Measurements from ENCODE around the gene PRPF19. TPM values are rescaled to one million over a fixed set of nuclear protein-coding genes. Genes with fewer than 3 reads are reported as not detected.

The PRPF19 gene
- total RNA-seq, 1 donor from 2014 or later = 34.5 TPM

DNA sequence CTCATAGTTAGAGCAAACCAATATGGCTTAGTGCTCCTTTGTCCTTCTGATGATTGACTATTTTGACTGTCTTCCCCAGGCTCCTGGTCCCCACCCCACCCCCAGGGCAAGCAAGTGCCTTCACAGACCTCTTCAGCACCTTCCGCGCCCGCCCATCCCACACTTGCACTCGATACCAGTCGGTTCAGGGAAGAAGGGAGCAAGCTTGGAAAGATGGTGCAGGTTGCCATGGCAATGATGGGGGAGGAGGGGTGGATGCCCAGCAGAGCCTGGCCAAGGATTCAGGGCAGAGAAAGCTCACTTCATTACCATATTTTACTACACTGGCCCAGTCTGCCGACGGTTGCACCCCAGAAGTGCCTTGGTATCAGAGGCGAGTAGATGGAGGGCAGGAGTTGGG is 20.1 kb upstream of the PRPF19 start:
- Histone ChIP-seq H3K4me1 (peaks cover 6% of the 10 kb centered on the region), H4K20me1 (ENCODE audit: low read depth) (peaks cover 25% of the 10 kb centered on the region), H3K9ac (no peak overlapping the region), H2AFZ (replicated peaks) (no peak overlapping the region), H3F3A (ENCODE audit: low read depth) (no peaks in the 10 kb centered on the region), H3K36me3 (no peaks in the 10 kb centered on the region), H3K9me3 (ENCODE audit: low read depth) (no peaks in the 10 kb centered on the region), H3K27me3 (no peaks in the 10 kb centered on the region), H3K4me3 (no peak overlapping the region), H3K4me2 (no peak overlapping the region), H3K79me2 (ENCODE audit: low read depth) (peaks cover 16% of the 10 kb centered on the region), H3K27ac (no peak overlapping the region)
- Mint-ChIP-seq H3K27ac (peak overlapping the region; percentile 33), H3K4me1 (peaks cover 32% of the 10 kb centered on the region), H3K9me3 (no peaks in the 10 kb centered on the region), H3K36me3 (peaks cover 24% of the 10 kb centered on the region), H3K4me3 (peak overlapping the region; percentile 97), H3K27me3 (ENCODE audit: insufficient read depth, low read depth) (peaks cover 2% of the 10 kb centered on the region)
- no peak for DNase-seq (ENCODE audit: low spot score)
- TF ChIP-seq, protein P1, sequence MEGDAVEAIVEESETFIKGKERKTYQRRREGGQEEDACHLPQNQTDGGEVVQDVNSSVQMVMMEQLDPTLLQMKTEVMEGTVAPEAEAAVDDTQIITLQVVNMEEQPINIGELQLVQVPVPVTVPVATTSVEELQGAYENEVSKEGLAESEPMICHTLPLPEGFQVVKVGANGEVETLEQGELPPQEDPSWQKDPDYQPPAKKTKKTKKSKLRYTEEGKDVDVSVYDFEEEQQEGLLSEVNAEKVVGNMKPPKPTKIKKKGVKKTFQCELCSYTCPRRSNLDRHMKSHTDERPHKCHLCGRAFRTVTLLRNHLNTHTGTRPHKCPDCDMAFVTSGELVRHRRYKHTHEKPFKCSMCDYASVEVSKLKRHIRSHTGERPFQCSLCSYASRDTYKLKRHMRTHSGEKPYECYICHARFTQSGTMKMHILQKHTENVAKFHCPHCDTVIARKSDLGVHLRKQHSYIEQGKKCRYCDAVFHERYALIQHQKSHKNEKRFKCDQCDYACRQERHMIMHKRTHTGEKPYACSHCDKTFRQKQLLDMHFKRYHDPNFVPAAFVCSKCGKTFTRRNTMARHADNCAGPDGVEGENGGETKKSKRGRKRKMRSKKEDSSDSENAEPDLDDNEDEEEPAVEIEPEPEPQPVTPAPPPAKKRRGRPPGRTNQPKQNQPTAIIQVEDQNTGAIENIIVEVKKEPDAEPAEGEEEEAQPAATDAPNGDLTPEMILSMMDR (IDR thresholded peaks at IDR 0.05) = no peak
- TF ChIP-seq EZH2 (IDR thresholded peaks at IDR 0.05) = no peak
- TF ChIP-seq EZH2phosphoT487 (IDR thresholded peaks at IDR 0.05) = no peak

DNA sequence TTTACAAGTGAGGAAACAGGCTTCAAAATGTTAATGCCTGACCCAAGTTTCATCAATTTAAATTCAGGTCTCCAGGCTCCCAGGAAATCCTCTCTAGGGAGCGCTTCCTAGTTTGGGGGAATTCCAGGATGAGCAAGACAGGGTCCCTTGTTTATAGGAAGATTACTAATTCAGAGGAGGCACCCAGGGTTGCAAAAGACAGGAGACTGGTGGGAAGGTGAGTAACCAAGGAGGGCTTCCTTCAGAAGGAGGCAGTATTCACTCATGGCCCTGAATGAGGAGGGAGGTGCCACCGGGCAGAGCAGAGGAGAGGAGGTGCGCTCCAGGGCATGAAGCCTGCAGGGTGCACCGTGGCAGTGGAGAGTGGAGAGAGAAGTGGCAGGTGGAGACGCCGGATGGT is 19.5 kb upstream of the PRPF19 start:
- H3K4me1 ChIP-seq = peaks cover 6% of the 10 kb centered on the region
- H3K4me3 ChIP-seq = peak overlapping the region; percentile 90
- Mint-ChIP-seq H3K4me1 (peaks cover 32% of the 10 kb centered on the region), H3K27me3 (ENCODE audit: insufficient read depth, low read depth) (peaks cover 2% of the 10 kb centered on the region), H3K4me3 (peak overlapping the region; percentile 97), H3K27ac (no peak overlapping the region), H3K36me3 (peaks cover 23% of the 10 kb centered on the region), H3K9me3 (no peaks in the 10 kb centered on the region)
- no peaks in the 10 kb centered on the region for H3K36me3 ChIP-seq
- TF ChIP-seq, protein P1 (IDR thresholded peaks at IDR 0.05) = no peak
- no peak for TF ChIP-seq EZH2 (IDR thresholded peaks at IDR 0.05)
- no peak for TF ChIP-seq EZH2phosphoT487 (IDR thresholded peaks at IDR 0.05)
- no peak overlapping the region for H2AFZ ChIP-seq (replicated peaks)
- no peaks in the 10 kb centered on the region for H3K27me3 ChIP-seq
- H3F3A ChIP-seq (ENCODE audit: low read depth) = no peaks in the 10 kb centered on the region
- no peak overlapping the region for H3K9ac ChIP-seq
- H3K4me2 ChIP-seq = peak overlapping the region; percentile 93
- peaks cover 25% of the 10 kb centered on the region for H4K20me1 ChIP-seq (ENCODE audit: low read depth)
- DNase-seq (ENCODE audit: low spot score) = no peak
- H3K79me2 ChIP-seq (ENCODE audit: low read depth) = peaks cover 16% of the 10 kb centered on the region
- no peaks in the 10 kb centered on the region for H3K9me3 ChIP-seq (ENCODE audit: low read depth)
- H3K27ac ChIP-seq = no peak overlapping the region

DNA sequence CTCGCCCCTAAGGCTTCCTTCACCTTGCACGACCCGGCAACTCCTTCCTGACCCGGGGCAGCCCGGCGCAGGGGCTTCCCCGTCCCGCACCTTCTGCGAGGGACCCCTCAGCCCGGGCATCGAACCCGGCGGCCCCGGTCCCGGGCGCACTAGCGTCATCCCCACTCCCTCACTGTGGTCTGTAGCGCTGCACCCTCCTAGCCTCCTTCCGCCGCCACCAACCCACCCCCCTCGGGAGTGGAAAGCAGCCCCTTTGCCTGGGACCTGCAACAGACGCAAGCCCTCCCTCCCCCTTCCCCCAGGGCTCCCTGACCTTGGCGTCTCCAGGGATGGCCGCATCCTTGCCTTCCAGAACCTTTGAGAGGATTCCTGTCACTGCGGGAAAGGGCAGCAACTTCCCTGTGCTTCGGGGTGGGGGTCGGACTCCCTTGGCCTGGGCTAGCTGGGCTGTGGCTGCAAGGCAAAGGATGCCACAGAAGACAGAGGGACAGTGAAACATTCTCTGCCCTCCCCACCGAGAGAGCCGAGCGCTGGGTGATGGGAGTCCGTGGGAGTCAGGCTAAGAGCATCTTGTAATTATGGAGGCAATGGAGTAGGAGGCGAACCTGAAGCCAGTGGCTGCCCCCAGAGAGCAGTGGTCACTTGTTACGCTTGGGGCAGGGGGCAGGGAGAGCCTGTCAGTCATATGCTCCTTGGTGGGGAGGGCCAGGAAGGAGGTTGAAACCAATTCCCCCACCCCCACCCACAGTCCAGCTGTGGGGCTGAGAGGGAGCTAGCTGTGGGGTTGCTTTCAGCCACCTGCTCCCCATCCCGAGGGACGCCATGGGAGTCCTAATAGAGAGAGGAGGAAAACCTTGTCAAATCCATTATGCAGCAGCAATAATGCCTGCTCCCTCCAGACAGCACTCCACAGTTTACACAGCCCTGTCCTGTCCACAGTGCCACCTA is 18.8 kb upstream of the PRPF19 start:
- Mint-ChIP-seq H3K4me3 (peak overlapping the region; percentile 97), H3K27ac (peak overlapping the region; percentile 87), H3K9me3 (no peaks in the 10 kb centered on the region), H3K36me3 (peaks cover 28% of the 10 kb centered on the region), H3K27me3 (ENCODE audit: insufficient read depth, low read depth) (peaks cover 2% of the 10 kb centered on the region), H3K4me1 (peaks cover 32% of the 10 kb centered on the region)
- TF ChIP-seq EZH2 (IDR thresholded peaks at IDR 0.05) (no peak), EZH2phosphoT487 (IDR thresholded peaks at IDR 0.05) (no peak)
- TF ChIP-seq, protein P1 (IDR thresholded peaks at IDR 0.05) = no peak
- H3K27me3 ChIP-seq = no peaks in the 10 kb centered on the region
- DNase-seq (ENCODE audit: low spot score) = peak; percentile 41
- peak overlapping the region; percentile 90 for H3K4me3 ChIP-seq
- peak overlapping the region; percentile 93 for H3K4me2 ChIP-seq
- H3K27ac ChIP-seq = no peak overlapping the region
- no peaks in the 10 kb centered on the region for H3F3A ChIP-seq (ENCODE audit: low read depth)
- peaks cover 16% of the 10 kb centered on the region for H3K79me2 ChIP-seq (ENCODE audit: low read depth)
- H4K20me1 ChIP-seq (ENCODE audit: low read depth) = peaks cover 25% of the 10 kb centered on the region
- no peaks in the 10 kb centered on the region for H3K9me3 ChIP-seq (ENCODE audit: low read depth)
- H2AFZ ChIP-seq (replicated peaks) = peak overlapping the region; percentile 80
- no peaks in the 10 kb centered on the region for H3K36me3 ChIP-seq
- peak overlapping the region; percentile 49 for H3K9ac ChIP-seq
- H3K4me1 ChIP-seq = peaks cover 6% of the 10 kb centered on the region

Data from neural progenitor cell (in vitro differentiated cells).